Measurements from ENCODE around the gene BEND5.

The BEND5 gene

DNA sequence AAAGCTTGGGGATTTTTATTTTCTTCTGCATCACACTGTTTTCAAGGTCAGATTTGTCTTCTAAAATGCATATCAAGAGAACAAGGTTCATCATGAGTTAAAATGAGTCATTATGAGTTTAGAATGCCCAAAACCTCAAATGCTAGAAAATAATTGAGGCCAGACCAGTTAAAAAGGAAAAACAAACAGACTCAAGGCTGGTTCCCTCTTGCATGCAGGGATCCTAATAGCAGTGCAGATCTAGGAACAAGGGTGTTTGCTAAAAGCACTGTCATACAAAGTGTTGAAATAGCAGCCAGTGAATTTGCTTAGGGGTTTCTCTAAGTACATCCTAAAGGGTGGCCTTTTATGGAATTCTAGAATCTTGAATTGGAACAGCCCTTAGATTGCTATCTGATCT is 15.3 kb downstream of the BEND5 start:
- no peak for DNase-seq

DNA sequence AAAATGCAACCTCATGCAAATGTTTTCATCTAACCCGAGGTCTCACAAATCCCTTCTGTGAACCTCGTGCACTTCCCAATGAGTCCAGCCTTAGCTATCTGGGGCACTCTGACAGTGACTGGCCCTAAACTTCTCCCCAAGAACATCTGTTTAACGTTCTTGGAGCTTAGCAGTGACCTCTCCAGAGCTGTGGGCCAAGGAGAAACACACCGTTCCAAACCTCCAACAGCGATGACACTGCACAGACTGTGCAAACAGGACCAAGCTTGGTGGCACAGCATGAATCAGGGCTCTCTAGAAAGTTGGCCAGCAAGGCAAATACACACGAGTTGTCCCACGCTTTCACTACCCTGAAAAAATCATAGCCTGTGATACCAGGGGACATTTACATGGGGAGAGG is 15.8 kb downstream of the BEND5 start:
- DNase-seq: no peak

DNA sequence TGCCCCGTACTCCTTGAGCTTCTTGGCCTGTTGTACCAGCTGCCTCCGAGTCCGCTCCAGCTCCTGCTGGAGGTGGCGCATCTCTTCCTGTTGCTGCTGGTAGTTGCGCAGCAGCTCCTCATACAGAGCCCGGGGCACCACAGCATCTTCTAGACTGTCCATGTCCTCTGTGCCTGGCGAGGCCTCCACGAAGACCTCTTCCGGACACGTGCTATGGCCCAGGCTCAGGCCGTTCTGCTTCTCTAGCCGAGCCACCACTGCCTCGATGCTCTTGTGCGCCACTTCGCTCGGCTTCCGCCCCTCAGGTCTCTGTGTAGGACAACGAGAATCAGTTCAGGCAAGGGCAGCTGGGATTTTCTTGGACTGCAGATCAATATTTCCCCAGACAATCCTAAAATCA is 17.7 kb downstream of the BEND5 start:
- DNase-seq: no peak

DNA sequence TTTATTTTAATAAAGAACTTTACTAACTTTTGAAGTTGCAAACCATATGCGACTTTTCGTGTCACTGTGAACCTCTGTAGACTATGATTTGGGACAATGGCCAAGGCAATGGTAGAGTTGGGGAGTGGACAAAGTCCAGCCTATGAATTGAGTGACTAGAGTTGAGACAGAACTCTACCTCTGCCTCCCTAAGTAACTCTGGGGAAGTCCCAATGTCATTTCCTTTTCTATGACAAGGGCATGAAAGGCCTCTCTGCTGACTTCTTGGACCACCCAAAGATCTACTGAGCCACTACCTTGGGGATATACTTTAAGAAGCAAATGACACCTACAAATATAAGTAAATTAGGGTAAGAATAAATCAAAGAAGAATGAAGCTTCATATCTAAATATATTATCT is 19.3 kb downstream of the BEND5 start:
- DNase-seq: no peak

DNA sequence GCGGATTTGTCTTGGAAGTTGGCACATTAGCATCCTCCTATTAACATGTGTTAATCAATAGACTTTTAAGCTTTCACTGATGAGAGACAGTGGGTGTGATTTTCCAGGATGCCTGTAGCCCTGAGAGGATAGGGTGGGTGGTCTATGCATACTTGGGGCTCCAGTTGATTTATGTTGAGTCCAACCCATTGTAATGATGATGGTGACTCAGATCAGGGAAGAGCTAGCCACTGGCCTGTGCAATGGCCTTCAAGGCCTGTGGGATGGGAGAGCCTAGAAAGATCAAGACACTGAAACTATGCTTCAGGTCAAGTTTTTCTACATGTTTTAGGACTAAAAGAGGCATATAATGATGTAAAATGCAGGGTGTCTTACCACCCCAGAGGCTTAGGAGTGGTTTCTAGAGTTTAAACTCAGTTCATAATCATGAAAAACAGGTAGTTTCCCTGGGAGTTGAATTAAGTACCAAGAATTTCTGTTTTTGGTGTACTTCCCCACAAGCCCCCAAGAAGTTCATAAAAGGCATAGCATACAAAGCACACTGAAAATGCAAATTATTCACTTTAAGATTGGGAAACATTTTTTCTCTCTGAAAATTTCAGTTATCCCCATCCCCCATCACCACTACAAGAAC is 19.9 kb downstream of the BEND5 start:
- DNase-seq: no peak

DNA sequence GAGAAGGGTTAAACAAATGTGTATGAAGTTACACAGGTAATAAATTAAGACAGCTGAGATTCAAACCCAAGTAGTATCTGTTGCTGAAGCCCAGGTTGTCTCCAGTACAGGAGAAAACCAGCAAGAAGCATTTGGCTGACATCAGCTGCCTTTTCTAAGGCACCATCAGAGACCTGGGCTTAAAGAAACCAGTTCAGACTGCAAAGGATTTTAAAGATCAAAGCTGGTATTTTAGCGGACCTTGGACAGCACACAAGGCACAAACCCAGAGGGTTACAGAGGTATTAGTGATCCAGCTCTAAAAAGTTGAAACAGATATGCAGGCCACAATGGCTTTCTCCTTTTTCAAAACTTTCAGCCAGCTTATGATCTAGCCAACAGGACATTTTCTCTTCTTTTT is 23.4 kb downstream of the BEND5 start:
- DNase-seq: no peak

DNA sequence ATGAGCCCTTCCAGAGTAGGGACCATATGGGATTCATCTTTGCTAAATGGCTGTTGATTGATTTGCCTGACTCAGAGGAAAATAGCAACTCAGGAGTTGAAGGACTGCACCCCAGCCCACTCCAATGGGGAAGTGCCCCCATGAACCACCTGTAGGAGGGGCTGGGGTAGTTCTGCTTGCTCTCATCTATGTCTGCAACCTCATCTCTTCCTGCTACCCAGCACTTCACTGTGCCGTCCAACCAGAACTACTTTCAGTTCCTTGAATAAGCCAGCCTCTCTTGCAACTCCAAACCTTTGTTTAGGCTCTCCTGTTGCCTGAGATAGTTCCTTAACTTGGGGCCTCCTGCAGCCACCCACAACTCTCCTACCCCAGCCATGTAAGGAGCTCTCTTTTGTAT is 26.6 kb downstream of the BEND5 start:
- no peak for DNase-seq

DNA sequence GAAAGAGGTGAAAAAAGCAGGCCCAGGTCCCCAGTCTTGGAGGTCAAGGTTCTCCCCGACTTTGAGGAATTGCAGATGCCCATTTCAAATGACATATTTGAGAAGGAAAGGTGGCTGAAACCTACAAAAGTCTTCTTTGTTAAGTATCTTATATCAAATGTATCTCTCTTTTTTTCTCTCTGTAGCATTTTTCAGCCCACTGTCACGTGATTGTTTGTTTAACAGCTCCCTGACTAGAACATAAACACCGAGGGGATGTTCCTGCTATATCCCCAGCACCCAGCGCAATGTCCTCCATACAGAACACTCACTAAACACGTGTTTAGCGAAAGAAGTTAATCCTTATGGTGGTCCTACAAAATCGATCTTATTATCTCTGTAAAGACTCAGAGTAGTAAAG is 27.6 kb downstream of the BEND5 start:
- no peak for DNase-seq

DNA sequence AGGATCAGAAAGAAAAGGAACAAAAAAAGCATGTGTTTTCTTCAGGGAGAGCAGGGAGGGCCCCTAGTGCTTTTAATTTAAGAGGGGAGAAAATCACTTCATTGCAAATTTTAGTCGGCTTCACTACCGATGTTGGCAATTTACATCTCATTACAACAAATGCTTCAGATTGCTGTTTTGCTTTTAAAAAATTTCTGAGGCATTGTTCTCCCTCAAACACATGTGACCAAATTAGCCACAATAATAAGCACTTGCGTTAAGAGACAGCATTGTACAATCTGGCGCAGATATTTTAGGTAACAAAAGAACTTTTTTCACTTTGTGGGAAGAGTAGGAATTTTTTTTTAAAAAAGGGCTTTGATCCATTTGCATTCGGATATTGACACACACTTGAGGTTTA is 29.8 kb downstream of the BEND5 start:
- DNase-seq: no peak

DNA sequence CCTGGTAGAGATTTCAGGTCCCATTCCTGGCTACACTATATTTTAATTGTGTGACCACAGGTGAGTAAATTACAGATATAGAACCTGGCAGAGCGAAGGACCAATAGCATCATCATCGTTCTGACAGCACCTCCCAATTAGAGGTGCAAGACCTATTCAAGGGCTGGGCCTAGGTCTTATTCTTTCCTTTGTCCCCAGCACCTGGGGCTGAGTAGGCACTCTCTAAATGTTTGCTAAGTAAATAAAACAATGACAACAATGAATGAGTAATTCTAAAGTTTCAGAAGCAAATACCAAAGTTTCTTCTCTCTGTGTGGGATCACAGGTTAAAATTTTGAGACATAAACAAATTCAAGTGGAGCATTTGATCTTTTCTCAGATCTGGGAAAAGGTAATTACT is 32.7 kb downstream of the BEND5 start:
- DNase-seq: no peak

DNA sequence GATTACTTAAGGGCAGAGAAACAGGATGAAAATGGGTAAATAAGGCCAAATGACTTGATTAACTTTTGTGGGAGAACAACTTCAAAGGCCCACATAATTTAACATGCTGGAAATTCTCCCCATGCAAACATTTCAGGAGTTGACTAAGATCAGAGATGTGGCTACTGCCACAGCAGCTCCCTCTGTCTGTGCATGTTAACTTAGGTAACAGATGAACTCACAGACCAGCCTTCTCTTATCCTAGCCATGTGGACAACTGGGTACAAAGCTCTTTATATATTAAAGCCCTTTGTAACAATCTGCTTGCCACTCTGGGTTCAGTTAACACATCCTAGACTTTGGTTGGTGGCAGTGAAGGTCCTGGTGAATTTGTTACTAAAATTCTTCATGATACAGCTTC is 33.2 kb downstream of the BEND5 start:
- no peak for DNase-seq

DNA sequence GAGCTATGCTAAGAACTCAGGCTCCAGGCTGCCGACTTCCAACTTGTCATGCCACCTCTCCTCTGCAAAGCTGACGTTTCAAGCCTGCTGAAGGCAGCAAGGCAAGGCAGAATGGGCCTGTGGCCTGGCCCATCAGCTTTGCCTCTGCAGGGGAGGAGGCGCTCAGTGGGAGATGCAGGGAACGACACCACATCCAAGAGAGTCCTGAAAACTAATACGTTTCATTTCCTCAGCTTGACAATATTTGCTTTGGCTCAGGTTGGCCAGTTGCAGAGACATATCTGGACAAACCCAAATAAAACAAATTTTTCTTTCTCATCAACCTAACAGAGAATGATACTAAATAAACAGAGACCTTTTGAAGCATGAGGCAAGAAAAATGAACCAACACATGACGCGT is 35.3 kb downstream of the BEND5 start:
- DNase-seq: no peak

DNA sequence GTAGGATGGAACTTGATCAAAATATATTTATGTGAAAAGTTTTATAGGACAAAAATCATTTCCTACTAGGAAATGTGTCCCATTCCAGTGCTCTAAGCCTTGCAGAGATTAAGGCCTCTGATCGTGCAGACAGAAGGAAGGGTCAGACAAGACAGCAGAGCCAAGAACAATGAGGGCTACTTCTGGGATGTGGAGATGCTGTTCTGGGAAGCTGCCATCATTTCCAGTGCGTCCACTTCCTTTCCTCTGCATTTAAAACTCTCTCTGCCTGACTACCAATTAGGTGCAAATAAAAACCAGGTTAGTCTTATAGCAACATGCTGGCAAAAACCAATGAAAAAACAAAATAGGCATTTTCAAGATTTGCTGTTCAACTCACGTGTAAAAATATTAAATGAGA is 36.1 kb downstream of the BEND5 start:
- DNase-seq: no peak

DNA sequence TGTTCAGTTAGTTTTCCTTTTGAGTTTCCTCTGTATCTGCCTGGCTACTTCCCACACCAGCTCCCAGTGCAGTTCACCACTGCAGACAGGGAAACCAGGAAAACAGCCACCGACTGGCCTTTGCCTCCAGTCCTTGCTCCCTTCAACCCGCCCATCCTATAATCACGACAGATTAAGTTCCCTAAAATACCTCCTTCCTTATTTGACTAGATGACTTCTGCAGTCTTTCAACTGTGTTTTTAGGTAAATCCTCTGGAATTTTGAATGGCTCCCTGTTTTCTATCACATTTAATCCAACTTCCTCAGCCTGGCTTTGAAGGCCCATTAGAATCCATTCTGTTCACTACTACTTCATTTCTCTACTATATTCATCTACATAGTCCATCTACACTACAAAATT is 37.6 kb downstream of the BEND5 start:
- DNase-seq: no peak

DNA sequence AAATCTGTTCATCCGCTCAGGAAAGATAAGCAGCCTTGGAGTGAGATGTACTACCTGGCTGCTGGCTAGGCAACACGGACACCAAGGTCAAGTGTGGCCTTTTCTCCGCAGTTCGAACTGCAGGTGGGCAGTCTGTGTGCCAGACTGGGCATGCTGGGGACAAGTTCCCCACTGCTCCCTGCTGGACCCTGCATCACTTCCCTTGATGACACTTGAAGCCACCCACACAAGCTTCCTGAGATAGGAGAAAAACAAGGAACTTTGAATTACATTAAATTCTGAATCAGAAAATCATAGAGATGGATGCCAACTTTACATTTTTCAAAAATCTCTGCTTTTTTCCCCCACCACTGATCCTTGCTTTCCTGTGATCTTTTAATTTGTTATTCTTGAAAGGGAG is 38.3 kb downstream of the BEND5 start:
- DNase-seq: no peak

DNA sequence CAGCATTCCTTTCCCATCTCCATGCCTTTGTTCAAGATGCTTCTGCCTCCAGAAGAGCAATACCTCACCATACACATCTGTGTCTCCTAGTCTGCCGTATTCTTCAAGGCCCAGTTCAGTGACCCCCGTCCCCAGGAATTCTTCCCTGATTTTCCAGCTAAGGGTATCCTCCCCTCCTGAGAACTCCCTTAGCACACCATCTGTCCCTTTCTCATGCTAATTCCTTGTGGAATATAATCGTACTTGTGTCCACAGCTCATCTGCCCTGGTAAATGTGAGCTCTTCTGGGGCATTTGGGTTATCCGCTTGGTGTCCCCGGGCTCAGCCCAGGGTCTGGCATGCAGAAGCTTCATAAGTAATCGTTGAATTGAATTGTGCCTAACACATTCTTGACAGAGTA is 40.9 kb downstream of the BEND5 start:
- no peak for DNase-seq

DNA sequence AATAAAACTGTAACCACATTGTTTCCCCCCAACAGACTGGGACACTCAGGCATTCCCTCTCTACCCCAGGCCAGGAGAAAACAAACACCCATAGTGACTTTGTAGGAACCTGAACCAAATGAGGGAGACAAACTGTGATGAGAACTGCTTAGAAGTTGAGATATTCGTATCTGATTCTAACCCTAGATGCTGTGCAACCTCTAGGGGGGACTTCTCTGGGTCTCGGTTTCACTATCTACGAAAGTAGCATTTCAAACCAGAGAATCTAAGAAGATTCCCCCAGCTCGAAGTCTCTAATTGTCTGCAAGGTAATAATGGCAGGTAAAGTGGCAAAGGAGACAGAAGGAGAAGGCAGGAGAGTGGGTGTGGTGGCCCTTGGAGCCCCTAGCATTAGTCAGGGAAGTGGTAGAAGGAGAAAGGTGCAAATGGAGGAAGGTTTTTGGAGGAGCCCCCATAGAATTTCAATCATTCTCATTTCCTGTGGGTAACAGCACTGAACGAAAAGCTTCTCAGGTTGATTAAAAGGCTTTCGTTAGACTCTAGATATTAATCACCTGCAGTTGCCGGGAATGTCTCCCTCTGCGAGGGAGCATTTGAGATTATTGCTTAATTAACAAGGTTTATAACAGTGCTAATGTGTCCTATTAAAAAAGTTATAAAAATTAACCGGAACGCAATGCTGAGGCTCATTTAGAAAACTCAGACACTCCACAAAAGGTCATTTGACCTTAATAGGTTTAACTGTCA is 46.4 kb downstream of the BEND5 start:
- no peak for DNase-seq

DNA sequence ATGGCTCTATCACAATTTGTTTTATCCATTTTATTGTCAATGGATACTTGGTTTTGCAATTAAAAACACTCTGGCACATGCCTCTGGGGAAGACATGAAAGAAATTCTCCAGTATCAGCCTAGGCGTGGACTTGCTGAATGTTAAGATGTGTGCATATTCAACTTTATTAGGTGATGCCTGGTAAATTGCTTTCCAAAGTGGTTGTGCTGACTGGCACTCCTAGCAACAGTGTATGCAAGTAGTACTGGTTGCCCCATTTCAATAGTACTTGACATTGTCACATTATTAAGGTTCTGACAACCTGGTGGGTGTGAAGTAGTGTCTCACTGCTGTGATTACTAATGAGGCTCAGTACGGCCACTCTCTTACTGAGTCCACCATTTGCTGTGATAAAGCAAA is 48.1 kb downstream of the BEND5 start:
- DNase-seq: no peak

DNA sequence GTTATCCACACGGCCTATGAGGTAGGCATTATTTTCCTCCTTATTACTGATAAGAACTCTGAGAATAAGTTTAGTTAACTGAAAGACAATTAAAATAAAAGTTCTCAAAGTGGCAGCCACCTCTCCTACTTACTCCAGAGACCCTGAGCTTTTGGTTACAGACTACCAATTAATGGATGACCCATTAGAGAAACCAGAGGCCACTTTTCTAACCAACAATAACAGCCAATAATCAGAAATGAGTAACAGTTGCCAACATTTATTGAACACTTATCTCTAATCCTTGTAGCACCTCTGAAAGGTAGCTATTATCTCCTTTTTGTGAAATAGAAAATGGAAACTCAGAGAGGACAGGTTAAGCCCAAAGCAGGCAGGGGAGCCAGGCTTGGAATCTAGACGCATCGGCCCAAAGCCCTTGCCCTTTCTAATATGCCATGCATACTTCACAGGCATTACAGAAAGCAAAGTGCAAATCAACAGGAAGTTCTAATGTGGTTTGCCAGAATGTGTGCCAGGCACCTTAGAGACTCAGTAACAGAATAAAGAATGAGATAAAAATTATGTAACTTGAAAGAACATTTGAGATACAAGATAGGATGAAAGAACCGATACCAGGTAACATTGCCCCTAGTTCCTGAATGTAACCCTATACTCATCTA is 50.0 kb downstream of the BEND5 start:
- no peak for DNase-seq

DNA sequence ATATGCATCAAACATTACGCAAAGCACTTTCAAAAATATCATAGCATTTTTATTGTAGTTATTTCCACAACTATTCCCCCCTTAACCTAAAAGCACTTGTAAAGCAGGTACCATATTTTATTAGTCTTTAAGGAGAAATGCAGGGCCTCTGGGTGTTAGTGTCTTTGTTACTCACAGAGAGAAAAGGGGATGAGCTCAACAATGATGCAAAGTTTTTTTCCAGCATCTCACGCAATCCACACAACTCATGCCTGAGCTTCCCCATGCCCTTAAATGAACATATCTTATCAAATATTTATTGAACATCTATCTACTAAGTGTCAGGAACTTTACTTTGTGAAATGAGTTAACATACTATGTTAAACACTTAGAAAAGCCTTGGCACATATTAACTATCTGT is 50.6 kb downstream of the BEND5 start:
- DNase-seq: no peak

DNA sequence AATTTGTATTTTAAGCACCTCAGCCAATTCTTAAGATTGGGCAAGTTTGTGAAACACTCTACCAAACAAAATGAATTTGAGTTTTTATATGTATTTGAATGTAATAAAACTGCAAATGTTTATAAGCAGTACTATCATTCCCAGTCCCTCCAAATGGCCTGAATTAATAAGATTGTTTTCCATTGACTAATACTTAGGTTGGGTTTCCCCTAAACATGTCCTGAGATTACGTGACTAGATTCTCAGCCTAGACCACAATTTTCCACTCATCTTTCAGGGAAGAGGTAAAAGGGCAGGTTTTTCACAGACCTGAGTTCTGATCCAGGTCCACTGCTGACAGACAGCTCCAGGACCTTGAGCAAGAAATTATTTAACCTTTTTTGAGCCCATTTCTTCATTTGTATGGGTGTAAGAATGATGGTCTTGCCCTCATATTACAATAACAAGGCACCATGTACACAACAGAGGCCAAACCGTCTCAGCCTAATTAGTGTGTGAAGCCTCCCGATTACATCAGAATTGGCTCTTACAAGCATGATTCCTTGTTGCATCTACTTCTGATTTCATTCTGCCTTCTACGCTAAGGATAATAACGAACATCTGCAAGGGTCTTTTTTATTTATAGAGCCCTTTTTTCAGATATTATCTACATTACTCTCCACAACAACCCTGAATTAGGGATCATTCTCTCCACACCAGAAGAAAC is 51.2 kb downstream of the BEND5 start:
- DNase-seq: no peak

DNA sequence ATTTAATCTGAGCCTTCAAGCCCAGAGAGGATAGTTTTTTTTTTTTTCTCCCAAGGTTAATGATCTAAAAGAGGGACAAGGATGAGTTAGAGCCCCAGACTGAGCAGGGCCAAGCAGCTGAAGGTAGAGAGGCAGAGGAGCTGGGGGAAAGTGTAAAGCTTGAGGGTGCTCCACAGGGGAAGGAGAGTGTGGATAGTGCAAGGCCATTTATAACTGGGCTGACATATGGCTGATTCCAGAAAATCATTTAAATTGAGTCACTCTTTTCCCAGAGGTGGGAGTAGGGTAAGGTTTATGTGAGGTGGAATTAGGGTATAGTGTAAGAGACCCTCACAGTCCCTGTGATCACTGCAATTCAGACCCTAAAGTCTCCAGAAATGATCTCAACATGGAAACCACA is 55.8 kb downstream of the BEND5 start:
- no peak for DNase-seq

DNA sequence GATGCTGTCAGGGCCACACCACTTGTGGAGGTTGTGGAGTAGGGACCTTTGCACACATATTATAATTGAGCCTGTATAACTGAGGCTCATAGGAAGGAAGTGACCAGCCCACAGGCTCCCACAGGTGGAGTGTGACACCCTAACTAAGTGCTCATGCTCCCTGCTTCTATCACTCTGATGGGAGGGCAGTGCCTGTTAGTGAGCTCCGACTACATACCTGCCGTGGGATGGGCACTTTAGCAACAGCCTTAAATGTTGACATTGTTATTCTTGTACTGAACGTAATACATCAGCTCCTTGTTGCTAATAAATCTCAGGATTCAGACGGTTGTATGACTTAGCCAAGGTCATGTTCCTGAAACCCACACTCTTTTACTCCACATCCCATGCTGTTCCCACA is 58.0 kb downstream of the BEND5 start:
- DNase-seq: no peak

DNA sequence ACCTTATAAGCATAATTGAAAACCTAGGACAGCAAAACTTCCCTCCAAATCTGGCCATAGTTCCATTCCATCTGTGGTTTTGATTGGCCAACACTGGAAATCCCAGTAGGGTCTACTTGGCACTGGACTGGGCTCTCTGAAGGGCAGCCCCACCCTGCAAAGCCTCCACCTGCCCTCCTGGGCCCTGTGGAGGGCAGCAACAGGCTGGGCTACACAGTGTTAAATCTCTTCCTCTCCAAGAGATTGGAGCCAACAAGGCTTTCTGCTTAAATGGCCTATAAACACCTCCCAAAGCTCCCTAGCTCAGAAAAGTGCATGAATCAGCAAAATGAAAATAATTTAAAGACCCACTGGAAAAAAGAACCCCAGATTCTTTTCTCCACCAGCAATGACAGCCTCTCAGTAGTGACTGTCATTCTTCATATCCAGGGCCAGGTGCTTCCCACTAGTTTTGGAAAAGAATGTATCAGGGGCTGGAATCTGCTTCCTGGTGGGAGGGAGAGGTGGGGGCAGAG is 58.5 kb downstream of the BEND5 start:
- no peak for DNase-seq
